ENCODE data around the gene C18orf32.
"Not testable (repeated sequence)": the region's sequence is repeated elsewhere in the genome, so short reads cannot be mapped to it uniquely, and the experiment has no call there.

C18orf32 gene

DNA sequence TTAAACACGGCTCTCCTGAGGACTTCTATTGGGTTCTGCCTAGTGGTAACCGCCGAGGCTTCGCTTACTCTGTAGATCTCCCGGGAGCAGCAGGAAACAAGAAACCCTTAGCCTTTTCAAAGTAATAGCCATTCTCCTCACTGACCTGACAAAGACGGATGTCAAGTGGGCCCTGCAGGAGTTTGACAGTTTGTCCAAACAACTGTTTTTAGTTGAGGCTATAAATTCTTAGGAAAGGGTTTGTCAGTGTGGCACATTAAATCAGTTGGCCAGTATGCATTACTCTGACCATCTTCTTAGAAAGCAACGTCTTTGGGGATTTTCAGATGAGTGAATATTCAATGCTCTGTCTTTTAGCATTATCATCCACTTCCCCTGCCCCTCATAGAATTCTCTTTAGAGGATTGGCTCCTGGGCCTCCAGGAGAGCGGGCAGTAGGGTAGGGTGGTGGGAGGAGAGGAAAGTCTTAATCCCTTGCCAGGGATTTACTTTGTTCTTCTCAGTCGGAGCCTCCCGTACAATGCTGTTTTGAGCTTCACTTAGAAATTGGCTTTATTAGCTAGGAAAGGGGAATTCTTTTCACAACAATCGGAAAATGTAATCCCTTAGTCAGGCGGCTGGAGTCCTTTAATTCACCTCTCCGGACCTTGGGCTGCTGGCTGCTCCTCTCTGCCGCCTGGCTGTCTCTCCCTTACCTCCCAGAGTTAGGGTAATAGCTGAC lies 13.3 kb upstream of the C18orf32 start:
- no peak for DNase-seq

DNA sequence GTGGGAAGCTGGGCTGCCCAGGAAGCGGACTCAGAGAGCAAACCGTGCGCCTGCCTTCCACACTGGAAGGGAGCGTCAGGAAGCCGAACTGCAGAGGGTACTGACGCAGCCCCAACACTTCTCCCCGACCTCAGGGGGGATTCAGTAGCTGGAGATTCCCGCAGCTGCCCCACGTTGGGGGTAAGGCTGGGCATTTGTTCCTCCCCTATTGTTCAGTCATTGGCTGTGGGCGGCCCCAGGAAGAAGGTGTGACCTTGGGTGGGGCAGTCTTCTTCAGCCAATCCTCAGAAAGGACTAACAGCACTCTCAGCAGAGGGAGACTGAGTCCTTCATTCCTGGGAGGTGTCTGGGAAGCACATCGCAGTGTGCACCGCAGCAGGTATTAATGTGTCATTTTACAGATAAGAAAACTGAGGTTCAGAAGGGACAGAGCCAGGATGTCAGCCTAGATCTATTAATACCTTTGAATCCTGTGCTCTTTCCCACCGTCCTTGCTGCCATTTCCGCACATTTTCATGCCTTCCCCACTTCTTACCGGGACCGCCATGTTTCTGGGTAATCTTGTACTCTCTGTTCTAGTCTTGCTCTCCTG lies 12.1 kb upstream of the C18orf32 start:
- no peak for DNase-seq

DNA sequence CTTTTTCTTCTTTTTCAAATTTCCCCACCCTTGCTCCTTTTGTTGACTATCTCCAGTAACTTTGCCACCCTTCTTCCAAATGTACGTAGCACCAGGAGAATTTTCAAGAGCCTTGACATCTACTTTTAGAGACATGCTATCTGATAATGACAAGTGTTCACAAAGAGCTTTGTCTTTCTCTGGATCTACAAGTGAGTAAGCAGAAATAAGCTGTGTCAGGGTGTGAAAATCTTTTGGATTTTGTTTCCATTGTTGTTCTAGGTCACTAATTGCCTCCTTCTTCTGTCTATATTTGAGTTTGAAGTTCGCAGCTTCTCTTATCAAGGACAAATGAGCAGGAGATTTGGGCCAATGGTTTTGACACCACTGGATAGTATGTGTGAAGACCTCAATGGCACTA lies 8.4 kb upstream of the C18orf32 start:
- no peak for DNase-seq

DNA sequence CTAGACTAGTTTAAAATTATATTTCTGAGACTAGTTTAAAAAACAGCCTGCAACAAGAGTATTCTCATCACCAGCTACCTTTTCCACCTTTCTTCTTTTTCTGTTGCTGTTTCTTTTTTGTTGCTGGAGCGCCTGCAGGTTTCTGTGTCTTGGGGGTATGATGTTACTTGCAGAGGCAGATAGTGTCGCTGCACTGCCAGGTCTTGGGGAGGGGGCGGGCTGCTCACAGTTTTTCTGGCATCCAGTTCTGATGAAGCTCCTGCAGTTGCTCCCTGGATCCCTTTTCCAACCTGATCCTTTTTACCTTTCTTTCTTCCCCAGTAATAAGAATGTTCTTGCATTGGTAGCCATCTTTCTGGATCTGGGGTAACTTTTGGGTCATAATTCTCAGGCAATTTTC lies 8.0 kb upstream of the C18orf32 start:
- no peak for DNase-seq

DNA sequence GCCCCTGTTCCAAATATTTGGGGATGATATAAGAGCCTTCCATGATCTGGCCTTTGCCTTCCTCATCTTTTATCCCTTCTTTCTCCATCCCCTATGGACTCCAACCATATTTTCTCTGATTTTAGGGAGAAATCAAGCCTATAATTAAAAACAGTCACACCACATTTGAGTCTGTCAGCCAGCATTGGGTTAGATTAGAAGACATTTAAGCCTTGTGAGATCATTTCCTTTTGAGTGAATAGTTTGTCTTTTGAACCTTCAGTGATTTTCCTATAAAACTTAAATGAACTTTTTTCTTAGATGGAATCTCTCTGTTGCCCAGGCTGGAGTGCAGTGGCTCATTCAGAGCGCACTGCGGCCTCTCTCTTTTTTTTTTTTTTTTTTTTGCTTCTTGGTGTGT lies 7.6 kb upstream of the C18orf32 start:
- DNase-seq = no peak

DNA sequence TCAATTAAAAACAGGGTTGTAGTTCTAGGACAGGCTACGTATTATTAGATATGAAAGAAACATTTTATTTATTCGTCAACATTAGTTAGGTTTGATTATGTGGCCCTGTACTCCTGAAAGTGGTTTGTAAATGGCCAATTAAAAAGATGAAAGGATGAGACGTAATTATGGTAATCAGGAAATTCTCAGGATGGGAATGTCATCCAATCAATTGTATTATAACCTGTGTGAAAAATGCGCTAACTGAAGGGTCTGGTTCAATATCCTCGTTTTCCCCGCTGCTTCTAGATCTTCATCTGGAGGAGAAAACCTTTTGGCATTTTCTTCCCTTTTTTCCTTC lies 5.6 kb upstream of the C18orf32 start:
- no peak for DNase-seq

DNA sequence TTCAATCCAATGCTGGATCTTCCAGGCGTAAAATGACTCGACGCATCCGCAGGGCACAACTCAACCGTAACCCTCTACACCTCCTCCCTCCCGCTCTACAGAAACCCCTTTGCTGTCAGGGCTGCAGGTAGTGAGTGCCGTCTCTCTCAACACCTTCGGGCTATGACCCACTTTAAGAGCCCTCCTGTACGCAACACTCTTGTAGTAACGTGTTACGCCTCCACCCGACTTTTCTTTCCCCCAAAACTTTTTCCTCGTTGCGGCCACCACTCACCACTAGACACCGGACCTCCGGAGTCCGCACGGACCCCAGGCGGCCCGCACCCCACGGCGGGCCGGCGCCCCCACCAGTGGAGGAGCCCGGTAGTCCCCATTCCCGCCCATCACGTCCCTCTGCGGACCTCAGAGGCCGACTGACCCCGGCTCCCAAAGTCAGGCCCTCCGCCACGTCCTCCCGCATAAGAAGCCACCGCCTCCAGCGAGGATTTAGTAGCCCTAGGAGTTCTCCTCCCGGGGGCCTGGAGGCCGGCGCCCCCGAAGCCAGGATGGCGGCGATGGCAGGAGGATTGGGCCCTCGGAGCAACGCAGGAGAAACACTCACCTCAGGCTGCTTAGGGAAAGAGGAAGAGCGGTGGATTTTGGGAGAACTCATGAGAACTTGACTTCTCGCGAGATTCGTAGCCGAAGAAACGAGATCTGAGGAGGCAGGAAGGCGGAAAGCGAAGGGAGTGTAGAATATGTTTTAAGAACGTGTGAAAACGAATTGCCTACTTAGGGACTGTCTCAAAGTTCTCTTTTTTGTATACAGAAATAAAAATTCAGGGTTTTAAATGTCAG lies 5.0 kb upstream of the C18orf32 start, which contains the start of gene RPL17:
Gene RPL17 (minus strand): TSS at position 609 of the 837 bp plus-strand sequence.
- DNase-seq = peak; percentile 68

DNA sequence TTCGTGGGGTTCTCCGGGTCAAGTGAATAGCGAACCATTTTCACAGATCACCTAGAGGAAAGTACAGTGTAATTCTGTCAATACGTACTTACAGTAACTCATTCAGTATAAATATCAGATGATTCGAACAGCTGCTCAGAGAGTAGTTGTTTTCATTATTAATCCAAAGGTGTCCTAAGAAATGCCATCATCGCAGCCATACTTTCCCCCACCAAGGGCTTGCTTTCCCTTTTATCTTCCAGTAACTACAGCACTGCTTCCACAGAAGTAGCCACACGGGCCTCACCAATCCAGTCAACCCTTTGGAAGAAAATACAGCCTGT lies 4.5 kb upstream of the C18orf32 start:
- no peak for DNase-seq

DNA sequence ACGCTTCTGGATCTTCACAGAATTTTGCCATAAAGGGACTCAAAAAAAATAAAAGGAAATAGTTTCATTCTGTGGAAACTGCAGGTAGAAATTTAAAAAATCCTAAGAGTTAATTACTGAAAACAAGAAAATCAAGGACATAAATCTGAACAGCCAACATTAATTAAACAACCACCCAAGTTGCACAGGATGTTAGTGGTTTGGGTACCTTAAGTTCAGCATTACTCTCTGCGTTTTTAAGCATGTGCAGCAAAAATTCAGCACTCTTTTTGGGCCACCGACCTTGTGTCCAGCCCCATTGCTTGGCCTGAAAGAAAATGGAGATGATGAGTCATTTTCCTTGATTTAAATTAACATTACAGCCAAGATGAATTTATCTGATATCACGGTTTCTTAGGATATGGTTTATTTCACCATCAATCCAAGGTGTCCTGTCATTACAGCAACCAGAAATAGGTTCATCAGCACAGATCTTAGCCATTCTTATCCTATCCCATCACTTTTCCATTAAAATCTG lies 3.3 kb upstream of the C18orf32 start:
- DNase-seq = no peak

DNA sequence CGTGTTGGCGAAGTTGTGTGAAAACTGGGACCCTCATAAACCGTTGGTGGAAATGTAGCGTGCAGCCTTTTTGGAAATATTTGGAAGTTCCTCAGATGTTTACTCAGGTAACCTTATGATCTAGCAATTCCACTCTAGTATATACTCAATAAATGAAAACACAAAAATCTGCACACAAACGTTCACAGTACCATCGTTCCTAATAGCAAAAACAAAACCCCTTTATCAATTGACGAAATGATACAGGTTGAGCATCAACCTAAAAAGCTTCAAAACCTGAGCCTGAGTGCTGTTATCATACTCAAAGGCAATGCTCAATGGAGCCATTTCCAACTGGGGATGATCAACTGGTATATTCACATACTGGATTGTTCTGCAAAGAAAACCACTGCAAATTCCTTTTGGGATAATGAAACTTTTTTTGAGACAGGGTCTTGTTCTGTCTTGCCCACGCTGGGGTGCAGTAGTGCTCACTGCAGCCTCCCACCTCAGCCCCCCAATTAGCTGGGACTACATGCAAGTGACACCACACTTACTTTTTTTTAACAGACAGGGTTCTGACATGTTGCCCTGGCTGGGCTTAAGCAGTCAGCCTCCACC lies 777 bp upstream of the C18orf32 start:
- no peak for DNase-seq

DNA sequence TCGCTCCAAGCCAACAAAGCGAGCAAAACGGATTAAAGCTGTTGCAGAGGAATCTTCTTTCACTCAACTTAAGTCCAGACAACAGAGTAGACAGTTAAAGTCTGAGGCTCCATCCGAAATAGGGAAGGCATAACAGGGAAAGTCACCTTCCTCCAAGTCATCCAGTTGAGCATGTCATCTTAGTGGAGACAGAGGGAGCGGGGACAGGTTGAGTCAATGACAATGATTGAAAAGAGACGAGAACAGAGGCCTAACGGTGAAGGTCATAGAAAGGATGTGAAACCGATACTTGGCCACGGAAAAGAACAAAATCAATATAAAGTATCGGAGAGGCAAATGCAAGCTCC lies 455 bp downstream of the C18orf32 start:
- DNase-seq = no peak

DNA sequence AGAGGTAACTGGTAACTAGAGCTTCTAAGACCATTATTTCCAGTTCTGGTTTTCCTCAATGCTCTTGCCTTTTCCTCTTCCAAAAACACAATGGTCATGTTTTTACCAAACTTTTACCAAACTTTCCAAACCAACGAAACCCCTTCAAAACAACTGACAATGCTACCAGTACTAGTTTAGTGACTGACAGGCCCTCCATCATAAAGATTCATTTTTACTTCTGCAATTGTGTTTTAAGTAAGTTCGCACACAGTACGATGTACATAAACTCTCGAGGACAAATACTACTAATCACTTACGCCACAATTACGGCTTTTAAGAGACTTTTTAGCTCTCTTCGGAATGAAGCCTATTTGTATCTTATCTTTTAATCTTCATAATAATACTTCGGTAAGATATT lies 900 bp downstream of the C18orf32 start:
- no peak for DNase-seq

DNA sequence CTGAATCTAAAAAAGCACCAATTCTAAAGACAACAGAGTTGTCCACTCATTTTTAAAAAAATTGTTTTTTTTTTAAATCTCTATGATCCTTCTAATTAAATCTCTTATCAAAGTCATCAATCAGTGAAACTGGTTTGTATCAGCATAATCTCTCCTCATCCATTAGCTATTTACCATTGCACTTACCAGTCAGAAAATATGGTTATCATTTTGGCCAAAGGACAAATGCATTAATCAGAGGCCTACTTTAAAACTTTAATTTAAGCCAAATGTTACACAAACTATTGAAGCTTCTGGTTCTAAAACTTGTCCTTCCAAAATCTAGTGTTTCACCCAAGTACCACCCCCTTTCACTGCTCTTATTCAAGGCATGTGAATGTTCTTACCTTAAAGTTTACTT lies 3.8 kb downstream of the C18orf32 start:
- no peak for DNase-seq

DNA sequence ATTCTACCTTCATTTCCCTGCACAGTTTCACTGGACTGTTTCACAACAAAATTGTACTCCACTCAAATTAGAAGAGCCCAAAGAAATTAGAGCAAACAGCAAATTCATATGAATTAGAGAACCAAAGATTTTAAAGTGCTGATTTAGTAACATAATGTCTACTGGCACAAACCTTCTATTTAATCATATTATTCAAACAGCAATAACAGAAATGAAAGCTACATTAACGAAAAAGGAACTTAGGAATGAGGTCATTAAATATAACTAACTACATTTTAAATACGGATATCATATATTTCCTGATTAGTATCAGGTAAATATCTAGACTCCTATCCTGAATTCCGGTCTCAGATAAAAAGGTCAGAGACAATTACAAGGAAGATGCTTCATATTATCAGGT lies 5.1 kb downstream of the C18orf32 start:
- DNase-seq = no peak

DNA sequence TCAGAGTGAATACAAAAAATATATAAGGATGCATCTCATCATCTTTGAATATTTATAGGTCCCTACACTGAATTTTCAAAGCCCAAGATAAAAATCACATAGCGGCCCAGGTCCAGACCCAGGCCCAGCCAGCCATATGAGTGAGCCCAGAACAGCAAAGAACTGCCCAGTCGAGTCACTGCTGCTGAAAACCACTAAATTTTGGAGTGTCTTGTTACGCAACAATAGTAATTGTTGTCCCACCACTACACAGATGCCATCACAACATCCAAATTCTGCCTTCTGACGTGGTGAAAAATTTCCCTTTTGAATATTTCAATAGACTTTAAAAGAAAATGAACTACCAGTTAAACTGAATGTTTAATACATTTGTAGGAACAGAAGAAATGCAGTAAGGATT lies 5.7 kb downstream of the C18orf32 start:
- no peak for DNase-seq

DNA sequence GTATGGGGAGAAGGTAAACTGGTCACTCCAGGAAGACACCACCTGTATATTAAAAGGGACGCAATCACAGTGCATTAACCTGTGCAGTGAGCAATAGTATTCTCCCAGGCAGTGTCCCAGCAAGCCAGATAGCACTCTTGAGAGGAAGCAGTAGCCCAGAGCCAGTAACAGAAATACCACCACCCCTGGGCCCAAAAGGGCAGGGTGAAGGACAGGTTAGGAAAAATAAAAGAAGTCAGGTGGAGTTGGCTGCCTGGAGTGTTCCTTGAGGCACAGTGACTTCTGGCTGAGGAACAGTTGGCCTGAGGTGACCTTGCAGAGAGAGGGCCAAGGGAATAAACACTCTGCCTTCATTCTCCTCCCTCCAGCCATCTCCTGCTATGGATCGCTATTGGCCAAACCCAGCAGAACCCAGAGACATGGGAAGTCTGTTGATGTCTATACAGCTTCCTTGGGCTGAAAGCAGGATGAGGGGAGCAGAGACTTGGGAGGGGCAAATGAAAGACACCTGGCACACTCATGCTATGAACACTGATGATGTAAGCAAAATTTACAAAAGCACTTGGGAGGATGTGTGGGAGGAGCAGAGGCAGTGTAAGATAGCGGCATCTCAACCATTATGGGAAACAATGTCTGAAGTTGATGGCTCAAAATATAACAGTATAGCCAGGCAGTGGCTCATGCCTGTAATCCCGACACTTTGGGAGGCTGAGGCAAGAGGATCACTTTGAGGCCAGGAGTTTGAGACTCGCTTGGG lies 7.5 kb downstream of the C18orf32 start:
- DNase-seq = no peak

DNA sequence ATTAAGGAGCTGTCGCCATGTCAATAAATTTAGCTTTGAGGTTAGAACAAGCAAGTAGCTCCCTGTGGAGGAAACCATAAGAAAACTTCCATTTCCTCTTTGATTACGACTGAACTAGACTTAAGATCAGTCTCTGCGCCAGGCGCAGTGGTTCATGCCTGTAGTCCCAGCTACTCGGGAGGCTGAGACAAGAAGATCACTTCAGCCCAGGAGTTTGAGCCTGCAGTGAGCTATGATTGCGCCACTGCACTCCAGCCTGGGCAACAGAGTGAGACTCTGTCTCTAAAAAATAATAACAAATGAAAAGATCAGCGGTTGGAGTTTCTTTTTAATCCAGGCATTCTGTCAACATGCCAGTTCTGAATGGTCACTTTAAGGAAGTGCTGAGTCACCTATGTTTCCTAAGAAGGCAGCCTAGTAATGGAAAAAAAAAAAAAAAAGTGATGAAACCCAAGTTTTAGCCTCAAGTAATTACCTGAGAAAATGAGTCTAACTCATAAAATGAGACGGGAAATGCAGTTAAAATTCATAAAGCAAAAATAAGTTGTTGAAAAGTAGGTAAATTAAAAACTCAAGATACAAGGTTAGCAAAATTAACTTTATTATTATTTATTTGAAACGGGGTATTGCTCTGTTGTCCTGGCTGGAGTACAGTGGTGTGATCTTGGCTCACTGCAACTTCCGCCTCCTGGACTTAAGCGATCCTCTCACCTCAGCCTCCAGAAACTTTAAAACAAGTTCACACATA lies 10.2 kb downstream of the C18orf32 start:
- DNase-seq = no peak

DNA sequence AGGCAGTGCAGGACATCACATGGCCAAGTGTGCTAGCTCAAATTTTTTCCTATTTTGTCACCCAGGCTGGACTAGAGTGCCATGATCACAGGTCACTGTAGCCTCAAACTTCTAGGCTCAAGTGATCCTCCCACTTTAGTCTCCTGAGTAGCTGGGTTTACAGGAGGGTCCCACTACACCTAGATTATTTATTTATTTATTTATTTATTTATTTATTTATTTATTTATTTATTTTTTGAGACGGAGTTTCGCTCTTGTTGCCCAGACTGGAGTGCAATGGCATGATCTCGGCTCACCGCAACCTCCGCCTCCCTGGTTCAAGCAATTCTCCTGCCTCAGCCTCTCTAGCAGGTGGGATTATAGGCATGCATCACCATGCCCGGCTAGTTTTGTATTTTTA lies 12.1 kb downstream of the C18orf32 start:
- not testable (repeated sequence) for DNase-seq

DNA sequence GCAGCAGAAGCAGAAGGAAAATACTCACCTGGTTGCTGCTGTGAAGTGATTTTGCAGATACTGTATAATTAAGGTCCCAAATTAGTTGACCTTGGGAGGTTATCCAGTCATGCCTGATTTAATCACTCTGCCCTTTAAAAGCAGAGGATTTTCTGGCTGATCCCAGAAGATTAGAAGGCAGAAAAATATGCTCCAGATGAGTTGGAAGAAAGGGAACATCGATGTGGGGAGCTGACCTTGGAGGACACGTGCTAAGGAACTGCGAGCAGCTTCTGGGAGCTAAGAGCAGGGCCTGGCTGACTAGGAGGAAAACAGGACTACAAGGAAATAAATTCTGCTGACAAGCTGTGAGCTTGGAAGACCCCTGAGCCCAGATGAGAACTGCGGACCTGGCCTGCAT lies 13.3 kb downstream of the C18orf32 start:
- DNase-seq = no peak

DNA sequence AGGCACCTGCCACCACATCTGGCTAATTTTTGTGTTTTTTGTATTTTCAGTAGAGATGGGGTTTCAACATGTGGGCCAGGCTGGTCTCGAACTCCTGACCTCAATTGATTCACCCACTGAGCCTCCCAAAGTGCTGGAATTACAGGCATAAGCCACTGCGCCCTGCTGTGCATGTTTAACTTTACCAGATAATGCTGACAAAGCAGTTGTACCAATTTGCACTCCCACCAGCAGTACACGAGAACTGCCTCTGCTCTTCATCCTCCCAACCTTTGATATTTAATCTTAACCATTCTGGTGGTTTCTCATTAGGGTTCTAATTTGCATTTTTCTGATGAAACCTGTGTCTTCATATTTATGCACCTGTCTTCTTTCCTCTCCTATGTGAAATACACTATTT lies 14.6 kb downstream of the C18orf32 start:
- no peak for DNase-seq

DNA sequence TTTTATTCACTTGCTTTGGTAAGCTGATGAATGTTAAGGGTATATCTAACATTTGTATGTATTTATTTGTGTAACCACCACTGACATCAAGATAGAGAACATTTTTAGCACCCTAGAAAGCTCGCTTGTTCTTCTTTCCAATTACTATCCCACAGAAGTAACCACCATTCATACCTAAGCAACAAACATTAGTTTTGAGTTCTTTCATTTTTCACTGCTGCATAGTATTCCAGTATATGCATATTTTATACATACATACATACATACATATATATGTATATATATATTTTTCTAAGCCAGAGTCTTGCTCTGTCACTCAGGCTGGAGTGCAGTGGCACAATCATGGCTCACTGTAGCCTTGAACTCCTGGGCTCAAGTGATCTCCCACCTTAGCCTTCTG lies 15.5 kb downstream of the C18orf32 start:
- DNase-seq = no peak

DNA sequence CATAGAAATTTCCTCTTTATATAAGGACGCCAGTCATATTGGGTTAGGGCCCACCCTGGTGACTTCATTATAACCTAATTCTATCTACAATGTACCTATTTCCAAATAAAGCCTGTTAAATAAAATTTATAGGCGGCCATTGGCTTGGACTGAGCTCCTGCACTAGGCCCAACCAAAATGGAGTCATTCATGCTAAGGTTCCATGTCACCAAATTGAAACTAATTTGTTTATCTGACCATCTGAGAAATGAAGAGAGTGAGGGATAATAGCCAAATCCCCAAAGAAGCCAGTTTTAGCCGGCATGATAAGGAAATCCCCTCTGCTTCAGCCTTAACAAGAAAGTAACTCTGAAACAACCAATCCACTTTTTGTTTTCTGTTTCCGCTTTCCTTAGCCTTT lies 19.4 kb downstream of the C18orf32 start:
- DNase-seq = no peak

Measured in NK-92 treated with Interleukin-12 subunit alpha and Interleukin-12 subunit beta, amount 100 ng/mL, for 24 hours (cell line).